ENCODE data around the gene KRCC1.

Gene KRCC1

GRCh38 chr2:88091943-88092342, 36.4 kb upstream of the KRCC1 start:
- Histone ChIP-seq H3K9me3 (ENCODE audit: control insufficient read depth, insufficient read depth, low read length) (no peaks in the 10 kb centered on the region), H3K4me3 (ENCODE audit: low read length) (no peak overlapping the region), H3K27me3 (ENCODE audit: control insufficient read depth, low read length) (0 out of 2 replicates have a peak, but pooled peaks cover 6% of the 10 kb centered on the region), H3F3A (ENCODE audit: control insufficient read depth, insufficient read depth) (no peaks in the 10 kb centered on the region), H4K20me1 (ENCODE audit: control insufficient read depth, insufficient read depth, low read depth, low read length) (no peaks in the 10 kb centered on the region), H3K79me2 (ENCODE audit: control insufficient read depth, low read length) (no peaks in the 10 kb centered on the region), H3K27ac (ENCODE audit: low read depth, low read length) (no peak overlapping the region), H3K9me2 (replicated peaks; ENCODE audit: control insufficient read depth, low read length) (no peaks in the 10 kb centered on the region), H3K36me3 (ENCODE audit: control insufficient read depth, low read length) (no peaks in the 10 kb centered on the region), H3K4me1 (ENCODE audit: control insufficient read depth, low read length) (no peaks in the 10 kb centered on the region), H3K4me2 (ENCODE audit: low read length) (no peak overlapping the region)
- no peak for TF ChIP-seq EZH2phosphoT487 (IDR thresholded peaks at IDR 0.05; ENCODE audit: borderline replicate concordance, low read length)
- no peak for TF ChIP-seq CTCF (IDR thresholded peaks at IDR 0.05; ENCODE audit: low read depth, low read length, poor library complexity, severe bottlenecking)

DNA sequence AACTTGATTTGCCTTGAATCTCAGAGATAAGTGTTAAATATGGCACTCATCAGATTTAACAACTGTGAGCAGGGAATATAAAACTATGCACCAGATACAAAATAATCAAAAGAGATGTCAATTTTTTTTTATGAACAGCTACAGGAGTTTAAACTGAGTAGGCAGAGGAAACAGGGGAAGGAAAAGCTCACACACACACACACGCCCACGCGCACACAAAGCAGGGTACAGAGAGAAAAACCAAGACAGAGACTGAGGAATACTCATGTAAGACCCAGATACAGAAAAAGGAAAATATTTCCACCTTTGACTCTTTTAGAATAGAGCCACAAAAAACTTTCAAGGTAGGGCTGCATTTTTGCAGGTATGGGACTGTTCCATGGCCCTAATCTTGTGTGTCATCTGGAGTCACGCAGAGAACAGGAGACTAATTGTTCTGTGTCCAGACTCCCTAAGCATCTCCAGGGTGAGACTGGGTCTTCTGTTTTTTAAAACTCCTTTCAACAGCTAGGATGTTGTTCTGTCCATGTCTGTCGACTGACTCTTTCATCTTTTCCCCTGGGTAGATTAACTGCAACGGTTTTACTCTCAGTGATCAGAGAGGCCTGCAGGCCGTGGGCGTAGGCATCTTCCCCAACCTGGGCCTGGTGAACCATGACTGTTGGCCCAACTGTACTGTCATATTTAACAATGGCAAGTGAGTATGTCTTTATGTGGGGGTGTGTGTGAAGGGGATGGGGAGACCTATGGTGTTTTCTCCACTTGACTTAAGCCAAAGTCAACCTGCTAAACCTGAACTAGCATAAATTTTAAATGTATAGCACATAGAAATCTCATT, 35.1 kb upstream of the KRCC1 start:
- TF ChIP-seq CTCF (IDR thresholded peaks at IDR 0.05; ENCODE audit: low read depth, low read length, poor library complexity, severe bottlenecking) (no peak), EZH2phosphoT487 (IDR thresholded peaks at IDR 0.05; ENCODE audit: borderline replicate concordance, low read length) (no peak)
- H3K79me2 ChIP-seq (ENCODE audit: control insufficient read depth, low read length) = no peaks in the 10 kb centered on the region

DNA sequence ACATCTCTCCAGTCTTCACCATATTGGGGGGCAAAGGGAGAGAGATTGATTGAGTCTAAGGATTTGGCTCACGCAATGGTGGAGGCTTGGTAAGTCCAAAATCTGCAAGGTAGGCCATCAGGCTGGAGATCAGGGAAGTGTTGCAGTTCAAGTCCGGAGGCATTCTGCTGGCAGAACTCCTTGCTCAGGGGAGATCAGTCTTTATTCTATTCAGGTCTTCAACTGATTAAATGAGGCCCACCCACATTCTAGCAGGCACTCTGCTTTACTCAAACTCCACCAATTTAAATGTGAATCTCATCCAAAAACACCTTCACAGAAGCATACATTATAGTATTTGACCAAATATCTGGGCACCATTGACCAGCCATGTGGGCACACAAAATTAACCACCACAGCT, 33.4 kb upstream of the KRCC1 start:
- H3K4me3 ChIP-seq (ENCODE audit: low read length) = no peak overlapping the region

More for the DNA sequence above, 35.1 kb upstream of the KRCC1 start:
- H4K20me1 ChIP-seq (ENCODE audit: control insufficient read depth, insufficient read depth, low read depth, low read length) = no peaks in the 10 kb centered on the region
- no peak overlapping the region for H3K27ac ChIP-seq (ENCODE audit: low read depth, low read length)
- no peaks in the 10 kb centered on the region for H3F3A ChIP-seq (ENCODE audit: control insufficient read depth, insufficient read depth)
- no peaks in the 10 kb centered on the region for H3K36me3 ChIP-seq (ENCODE audit: control insufficient read depth, low read length)
- 0 out of 2 replicates have a peak, but pooled peaks cover under 1% of the 10 kb centered on the region for H3K27me3 ChIP-seq (ENCODE audit: control insufficient read depth, low read length)
- H3K9me2 ChIP-seq (replicated peaks; ENCODE audit: control insufficient read depth, low read length) = no peaks in the 10 kb centered on the region
- H3K4me1 ChIP-seq (ENCODE audit: control insufficient read depth, low read length) = no peaks in the 10 kb centered on the region
- no peak overlapping the region for H3K4me3 ChIP-seq (ENCODE audit: low read length)
- no peaks in the 10 kb centered on the region for H3K9me3 ChIP-seq (ENCODE audit: control insufficient read depth, insufficient read depth, low read length)
- H3K4me2 ChIP-seq (ENCODE audit: low read length) = no peak overlapping the region

More for the DNA sequence above, 33.4 kb upstream of the KRCC1 start:
- H3K36me3 ChIP-seq (ENCODE audit: control insufficient read depth, low read length) = no peaks in the 10 kb centered on the region
- no peaks in the 10 kb centered on the region for H3F3A ChIP-seq (ENCODE audit: control insufficient read depth, insufficient read depth)
- H3K79me2 ChIP-seq (ENCODE audit: control insufficient read depth, low read length) = no peaks in the 10 kb centered on the region
- H3K4me2 ChIP-seq (ENCODE audit: low read length) = no peak overlapping the region
- H3K9me3 ChIP-seq (ENCODE audit: control insufficient read depth, insufficient read depth, low read length) = no peaks in the 10 kb centered on the region
- H4K20me1 ChIP-seq (ENCODE audit: control insufficient read depth, insufficient read depth, low read depth, low read length) = no peaks in the 10 kb centered on the region
- H3K9me2 ChIP-seq (replicated peaks; ENCODE audit: control insufficient read depth, low read length) = no peaks in the 10 kb centered on the region
- no peak overlapping the region for H3K27ac ChIP-seq (ENCODE audit: low read depth, low read length)
- no peaks in the 10 kb centered on the region for H3K27me3 ChIP-seq (ENCODE audit: control insufficient read depth, low read length)
- no peaks in the 10 kb centered on the region for H3K4me1 ChIP-seq (ENCODE audit: control insufficient read depth, low read length)
- TF ChIP-seq CTCF (IDR thresholded peaks at IDR 0.05; ENCODE audit: low read depth, low read length, poor library complexity, severe bottlenecking) (no peak), EZH2phosphoT487 (IDR thresholded peaks at IDR 0.05; ENCODE audit: borderline replicate concordance, low read length) (no peak)
